ENCODE results near the gene ACTR6. TPM values are rescaled to one million over a fixed set of nuclear protein-coding genes. Genes with fewer than 3 reads are reported as not detected.

Gene ACTR6
- total RNA-seq, 3 donors from 2014 or later, result 20.4 to 26.5 (median 21.4) TPM

GRCh38 chr12:100266835-100267602 is 66.4 kb downstream of the ACTR6 start, which contains the start of the genes DEPDC4 and SCYL2:
Gene DEPDC4, minus strand, starts transcription at chr12:100267079. Its CDS starts 3 bp downstream, at chr12:100267076.
Gene SCYL2, plus strand, starts transcription at chr12:100267177. Its CDS starts 15,794 bp downstream, at chr12:100282971.
- ATAC-seq, result peak; percentile 95
- H3K36me3 ChIP-seq (ENCODE audit: low read depth), result no peaks in the 10 kb centered on the region

GRCh38 chr12:100267603-100268281 is 67.1 kb downstream of the ACTR6 start:
- intact Hi-C loops (cut with DNase I, micrococcal nuclease), result no loop called here
- peak overlapping the region; percentile 95 for H3K4me3 ChIP-seq
- no peaks in the 10 kb centered on the region for H3K9me3 ChIP-seq
- no peaks in the 10 kb centered on the region for H3K36me3 ChIP-seq (ENCODE audit: low read depth)
- DNase-seq (peak in 1 of 3 donors; percentile 58), ATAC-seq (peak; percentile 32)
- no peak for TF ChIP-seq CTCF (IDR thresholded peaks at IDR 0.05)
- peaks cover 22% of the 10 kb centered on the region for H3K4me1 ChIP-seq (ENCODE audit: low read depth)

More at GRCh38 chr12:100266835-100267602, 66.4 kb downstream of the ACTR6 start, which contains the start of the genes DEPDC4 and SCYL2:
- TF ChIP-seq CTCF (IDR thresholded peaks at IDR 0.05), result no peak
- Histone ChIP-seq H3K4me1 (ENCODE audit: low read depth) (peaks cover 22% of the 10 kb centered on the region), H3K9me3 (no peaks in the 10 kb centered on the region), H3K4me3 (peak within 1 kb of the TSS; percentile 95)
- intact Hi-C loops (cut with DNase I, micrococcal nuclease), result no loop called here
- peak; percentile 97 to 98 (median 98) for DNase-seq

GRCh38 chr12:100268835-100269564 is 68.4 kb downstream of the ACTR6 start:
- intact Hi-C loops (cut with DNase I, micrococcal nuclease), result no loop called here
- ATAC-seq, result no peak
- H3K9me3 ChIP-seq, result no peaks in the 10 kb centered on the region
- DNase-seq, result no peak
- no peaks in the 10 kb centered on the region for H3K36me3 ChIP-seq (ENCODE audit: low read depth)
- no peak for TF ChIP-seq CTCF (IDR thresholded peaks at IDR 0.05)
- H3K4me3 ChIP-seq, result no peak overlapping the region
- peaks cover 22% of the 10 kb centered on the region for H3K4me1 ChIP-seq (ENCODE audit: low read depth)

GRCh38 chr12:100273782-100274181 is 73.2 kb downstream of the ACTR6 start:
- ATAC-seq (no peak), DNase-seq (no peak)
- TF ChIP-seq CTCF (IDR thresholded peaks at IDR 0.05), result no peak
- H3K4me3 ChIP-seq, result no peak overlapping the region
- intact Hi-C loops (cut with DNase I, micrococcal nuclease), result no loop called here
- no peaks in the 10 kb centered on the region for H3K36me3 ChIP-seq (ENCODE audit: low read depth)
- H3K9me3 ChIP-seq, result no peaks in the 10 kb centered on the region
- H3K4me1 ChIP-seq (ENCODE audit: low read depth), result peaks cover 15% of the 10 kb centered on the region

Small RNA genes lying within 50 kb of the gene (microRNA-seq; reads per million reads assigned to microRNA genes)
- not detected for gene MIR1827

Other genes starting within 250 kb of the ACTR6 start
- gene ANKS1B, start 215.9 kb upstream of the ACTR6 start, total RNA-seq, result 10 to 100 TPM in 1 of 3 donors, 1 to 10 TPM in 2; 1.1 to 22.2 (median 2.3) TPM
- 10 to 100 TPM; 20.6 to 29.7 (median 25.0) TPM for gene BLTP3B, start 57.9 kb upstream of the ACTR6 start, total RNA-seq
- 1 to 10 TPM; 1.1 to 2.5 (median 2.1) TPM for gene DEPDC4, start 66.3 kb downstream of the ACTR6 start, total RNA-seq
- gene SCYL2, start 66.4 kb downstream of the ACTR6 start, total RNA-seq, result 10 to 100 TPM; 56.8 to 64.6 (median 63.4) TPM
- gene SLC17A8, start 156.3 kb downstream of the ACTR6 start, total RNA-seq, result 1 to 10 TPM; 2.6 to 3.0 (median 2.7) TPM